Heart left ventricle (tissue), 16 donors: ENCODE data around the gene ESPNL. TPM values are rescaled to one million over a fixed set of nuclear protein-coding genes. Genes with fewer than 3 reads are reported as not detected.

ENCODE experiments used
- ATAC-seq, 4 donors: fragments of 200-7000 bp; cut with Tn5 transposase; one replicate each; pipeline ENCODE4 v1.9.1; 2020 to 2022; ENCODE audit warnings: moderate library complexity in 4 of 4, mild to moderate bottlenecking in 3 of 4, moderate number of reproducible peaks in 1 of 4
- DNase-seq, 5 donors: peaks; one replicate each; pipeline ENCODE4 v3.0.0-alpha.2; 2020
- H3K27ac ChIP-seq, 12 donors: fragments of 200-600 bp; sonication (generic) in 4 of 12; one replicate each; pipeline versions ENCODE4 v1.5.0 to v1.8.0; 2016 to 2022; ENCODE audit warnings: mild to moderate bottlenecking in 2 of 12
- H3K27me3 ChIP-seq, 9 donors: fragments of 200-600 bp; sonication (generic) in 2 of 9; one replicate each; pipeline versions ENCODE4 v1.5.1 to v1.8.0; 2016 to 2022; ENCODE audit warnings: mild to moderate bottlenecking in 3 of 9
- H3K36me3 ChIP-seq, 9 donors: fragments of 200-600 bp; sonication (generic) in 2 of 9; one replicate each; pipeline versions ENCODE4 v1.5.0 to v1.8.0; 2018 to 2022; ENCODE audit warnings: mild to moderate bottlenecking in 2 of 9
- H3K4me1 ChIP-seq, 12 donors: fragments of 200-600 bp; sonication (generic) in 4 of 12; one replicate each; pipeline versions ENCODE4 v1.5.0 to v1.8.0; 2016 to 2022; ENCODE audit warnings: mild to moderate bottlenecking in 3 of 12
- H3K4me3 ChIP-seq, 12 donors: fragments of 200-600 bp; sonication (generic) in 4 of 12; one replicate each; pipeline versions ENCODE4 v1.5.0 to v1.8.0; 2017 to 2022; ENCODE audit warnings: mild to moderate bottlenecking in 9 of 12, moderate library complexity in 4 of 12
- H3K9me3 ChIP-seq, 12 donors: fragments of 200-600 bp; sonication (generic) in 4 of 12; one replicate each; pipeline versions ENCODE4 v1.5.0 to v1.8.0; 2016 to 2022; ENCODE audit warnings: mild to moderate bottlenecking in 1 of 12
- CTCF ChIP-seq, 12 donors: fragments of 200-600 bp; sonication (generic) in 4 of 12; IDR thresholded peaks; one replicate each; pipeline versions ENCODE4 v1.5.0 to v1.8.0; 2018 to 2022; ENCODE audit warnings: antibody characterized with exemption in 12 of 12, mild to moderate bottlenecking in 5 of 12
- POLR2A ChIP-seq, 2 donors: fragments of 450-650 bp; IDR thresholded peaks; one replicate each; pipeline ENCODE4 v1.6.1; 2017; ENCODE audit warnings: antibody characterized with exemption in 2 of 2, mild to moderate bottlenecking in 2 of 2, moderate library complexity in 2 of 2
- WGBS, 4 donors: extraction: QIAGEN DNeasy Blood & Tissue Kit in 2 of 4; methylation state at CpG; one replicate each; pipeline versions ENCODE4 v1.1.5 to v1.1.7; 2013 to 2018; 5-methylcytosine and 5-hydroxymethylcytosine counted together
- intact Hi-C, 10 donors: fragments of 100-400 bp; cut with DNase I; formaldehyde crosslinking; loops; one replicate each; pipeline versions ENCODE4 v1.11.1 to v1.14.2; 2022
- polyA plus RNA-seq, 2 donors: library from polyadenylated mRNA; stranded (reverse); fragments of 200-250 nt; gene quantifications; one replicate each; pipeline ENCODE4 v1.2.3, GENCODE V29; 2013
- total RNA-seq, 9 donors: library from RNA; depleted of rRNA in 2 of 9; stranded (reverse); fragments of >200 nt in 2 of 9; fragmentation: NEBNext Ultra II Directional in 3 of 9; extraction: Animal tissue kit (Norgen Biotek cat#: 25700) in 3 of 9; gene quantifications; one replicate each; pipeline versions ENCODE4 v1.1.0 to v1.2.4, GENCODE V29; 2016 to 2023
- donor health status: ischemic (EF 13 %, LVEDD 7.1; RV severe dilation, severe dysfunction).
- donor health status: healthy with polysubstance abuse.
- donor health status: DM: no; HTN: yes; CAD: no.
- donor health status: DM: no; HTN: no; CAD: no.
- donor health status: ischemic (EF 25% LVEDD 6.9; RV normal size, moderate dysfunction).
- donor health status: ischemic (EF 25% LVEDD 5.7; RV mildly dilated, moderate dysfunction).
- donor health status: healthy.
- donor health status: DM: yes; HTN: yes; CAD: no.
- donor health status: ischemic (EF 35%, LVEDD 5.7; RV mildly dilated, moderate dysfunction).
- donor health status: nonischemic (EF 11% LVEDD 7.7; RV severe dilation, severe dysfunction).
- donor health status: DM: yes; HTN: yes; CAD: no.
- donor health status: PGD.
- donor health status: ischemic (EF 29% LVEDD 5.4; RV normal size, mild dysfunction).
- donor health status: nonischemic (EF 23%, LVEDD 6.1; RV moderate dilation, normal function).

The ESPNL gene
- total and polyA plus RNA-seq, 11 donors: 0.05 to 1.2 (median 0.27) TPM; not detected in 2

- H3K4me1 ChIP-seq: peaks cover 0 to 32% (median 5%) of the 10 kb centered on the region in 12 donors
- intact Hi-C loops: loop anchor here in 3 of 10 donors (10.0 kb wide), 1 partner anchor 102 kb away; no protein-coding TSS in a partner anchor
- no peak overlapping the region for H3K4me3 ChIP-seq
- peak in 1 of 5 donors; percentile 23 for DNase-seq
- H3K9me3 ChIP-seq: no peaks in the 10 kb centered on the region
- TF ChIP-seq POLR2A (IDR thresholded peaks at IDR 0.05) (no peak), CTCF (IDR thresholded peaks at IDR 0.05) (no peak)
- H3K27me3 ChIP-seq: peaks cover 11 to 43% (median 22%) of the 10 kb centered on the region in 9 donors
- no peak overlapping the region for H3K27ac ChIP-seq
- WGBS, 4 donors: 79 to 84% (median 83%) methylated on average over 9 to 14 of the region's 14 CpGs
- H3K36me3 ChIP-seq: peaks cover 0 to 5% (median 0%) of the 10 kb centered on the region in 9 donors
- no peak for ATAC-seq
Measured at GRCh38 chr2:238162251-238162845, 62.2 kb downstream of the ESPNL start.

- Histone ChIP-seq H3K27ac (no peak overlapping the region), H3K9me3 (no peaks in the 10 kb centered on the region), H3K4me3 (no peak overlapping the region), H3K4me1 (peaks cover 0 to 32% (median 5%) of the 10 kb centered on the region in 12 donors), H3K27me3 (peaks cover 11 to 43% (median 22%) of the 10 kb centered on the region in 9 donors), H3K36me3 (peaks cover 0 to 11% (median 5%) of the 10 kb centered on the region in 9 donors)
- no peak for TF ChIP-seq CTCF (IDR thresholded peaks at IDR 0.05)
- TF ChIP-seq POLR2A (IDR thresholded peaks at IDR 0.05): no peak
- ATAC-seq (no peak), DNase-seq (peak in 2 of 5 donors; percentile 7 to 22)
- 70 to 80% (median 77%) methylated on average over 12 to 15 of the region's 15 CpGs for WGBS, 4 donors
- intact Hi-C loops: loop anchor here in 3 of 10 donors (10.0 kb wide), 1 partner anchor 102 kb away; no protein-coding TSS in a partner anchor
Measured at GRCh38 chr2:238162846-238163441, 62.8 kb downstream of the ESPNL start.

GRCh38 chr2:238163481-238164198 is 63.5 kb downstream of the ESPNL start:
- H3K9me3 ChIP-seq: no peaks in the 10 kb centered on the region
- ATAC-seq (no peak), DNase-seq (no peak)
- peak overlapping the region in 6 of 12 donors; percentile 4 to 30 (median 22) for H3K4me3 ChIP-seq
- 6 to 21% (median 11%) methylated on average over 18 to 95 of the region's 95 CpGs for WGBS, 4 donors
- H3K36me3 ChIP-seq: peaks cover 0 to 16% (median 10%) of the 10 kb centered on the region in 9 donors
- intact Hi-C loops: loop anchor here in 3 of 10 donors (10.0 kb wide), 1 partner anchor 101 kb away; no protein-coding TSS in a partner anchor
- H3K4me1 ChIP-seq: peaks cover 0 to 26% (median under 1%) of the 10 kb centered on the region in 12 donors
- no peak for TF ChIP-seq CTCF (IDR thresholded peaks at IDR 0.05)
- TF ChIP-seq POLR2A (IDR thresholded peaks at IDR 0.05): no peak
- H3K27ac ChIP-seq: no peak overlapping the region
- H3K27me3 ChIP-seq: peaks cover 11 to 43% (median 22%) of the 10 kb centered on the region in 9 donors
